Epidermal melanocyte (primary cell): ENCODE results near the gene DNAJC6.
"Not testable (repeated sequence)": the region's sequence is repeated elsewhere in the genome, so short reads cannot be mapped to it uniquely, and the experiment has no call there.

Experiments used
- DNase-seq: peaks from one replicate; pipeline ENCODE4 v3.0.0; 2011; ENCODE audit warnings: low spot score; ENCODE audit not compliant: insufficient read length

Gene DNAJC6

DNA sequence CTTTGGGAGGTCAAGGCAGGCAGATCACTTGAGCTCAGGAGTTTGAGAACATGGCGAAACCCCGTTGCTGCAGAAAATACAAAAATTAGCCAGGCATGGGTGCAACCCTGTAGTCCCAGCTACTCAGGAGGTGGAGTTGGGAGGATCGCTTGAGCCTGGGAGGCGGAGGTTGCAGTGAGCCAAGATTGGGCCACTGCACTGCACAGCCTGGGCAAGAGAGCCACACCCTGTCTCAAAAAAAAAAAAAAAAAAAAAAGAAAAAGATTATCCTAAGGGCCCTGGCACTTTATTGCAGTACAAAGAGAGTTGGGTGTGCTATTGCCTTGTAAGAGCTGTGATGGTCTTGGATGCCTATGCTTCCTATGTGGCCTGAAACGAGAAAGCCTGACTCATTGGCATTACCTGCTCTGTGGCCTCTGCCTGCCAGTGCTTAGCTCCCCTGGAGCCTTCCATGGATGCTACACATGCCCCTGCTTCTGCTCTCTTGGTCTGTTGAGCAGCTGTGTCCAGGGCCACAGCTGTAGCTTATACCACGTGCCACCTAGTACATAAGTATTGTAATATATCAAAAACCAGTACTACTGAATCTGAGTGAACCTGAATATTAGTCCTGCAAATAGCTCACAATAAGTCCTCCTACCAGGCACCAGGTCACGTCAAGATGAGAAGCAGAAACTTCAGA, 45.8 kb downstream of the DNAJC6 start:
- DNase-seq, result no peak

DNA sequence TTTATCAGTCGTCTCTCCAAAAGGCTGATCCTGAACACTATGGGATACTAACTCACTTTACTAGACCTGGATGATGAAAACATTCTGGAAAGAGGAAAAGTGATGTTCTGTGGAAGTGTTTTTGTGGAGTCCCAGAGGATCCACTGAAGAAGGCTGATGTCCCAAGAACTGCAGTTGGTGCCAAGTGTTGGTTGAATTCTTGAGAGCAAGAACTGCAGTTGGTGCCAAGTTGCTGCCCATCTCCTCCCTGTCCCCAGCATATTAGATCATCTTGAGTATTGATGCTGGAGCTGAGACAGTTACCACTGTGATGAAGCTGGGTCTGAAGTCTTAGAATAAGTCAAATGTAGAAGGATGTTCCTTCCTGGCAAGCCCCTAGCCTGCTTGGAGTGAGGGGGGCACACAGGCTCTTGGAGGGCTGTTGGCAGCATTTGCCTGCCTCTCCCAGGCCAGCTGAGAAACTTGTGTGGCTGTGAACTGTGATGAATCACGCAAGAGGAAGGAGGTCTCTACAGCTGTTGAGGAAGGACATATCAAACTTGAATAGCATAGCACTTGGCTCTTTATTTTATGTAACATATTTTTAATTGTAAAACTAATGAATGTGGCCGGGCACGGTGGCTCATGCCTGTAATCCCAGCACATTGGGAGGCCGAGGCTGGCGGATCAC, 48.1 kb downstream of the DNAJC6 start:
- DNase-seq, result no peak

DNA sequence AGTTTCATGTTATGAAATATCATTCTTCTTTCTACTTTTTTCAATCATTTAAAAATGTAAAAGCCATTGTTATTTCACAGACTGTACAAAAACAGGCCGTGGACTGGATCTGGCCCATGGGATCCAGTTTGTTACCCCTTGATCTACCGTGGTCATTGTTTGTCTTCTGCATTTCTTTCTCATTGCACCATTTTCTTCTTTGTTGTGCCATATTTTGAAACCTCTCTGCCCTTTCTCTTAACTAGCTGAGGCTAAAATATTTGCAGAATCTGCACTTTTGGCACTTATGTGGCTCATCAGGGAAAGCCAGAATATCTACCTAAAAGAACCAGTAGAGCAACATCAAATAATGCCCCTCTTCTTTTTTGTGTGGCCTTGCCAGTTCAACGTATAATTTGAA, 50.5 kb downstream of the DNAJC6 start:
- DNase-seq, result no peak

DNA sequence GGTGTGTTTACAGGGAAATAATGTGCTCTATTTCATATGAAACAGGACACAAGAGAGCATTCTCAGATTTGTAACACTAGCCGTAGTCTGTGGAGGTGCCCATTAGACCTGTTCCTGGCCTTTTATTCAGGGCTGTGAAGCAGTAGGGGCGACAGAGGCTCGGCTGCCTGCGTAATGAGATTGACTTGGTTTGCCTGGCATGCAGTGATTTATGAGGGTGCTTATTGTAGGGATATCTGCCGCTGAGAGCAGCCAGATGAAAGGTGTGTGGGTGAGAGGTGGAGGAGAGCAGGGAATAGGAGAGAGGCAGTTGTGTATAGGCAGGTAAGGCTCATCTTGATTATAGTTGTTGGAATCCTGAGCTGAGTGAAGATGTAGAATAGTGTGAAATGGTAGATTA, 51.3 kb downstream of the DNAJC6 start:
- no peak for DNase-seq

DNA sequence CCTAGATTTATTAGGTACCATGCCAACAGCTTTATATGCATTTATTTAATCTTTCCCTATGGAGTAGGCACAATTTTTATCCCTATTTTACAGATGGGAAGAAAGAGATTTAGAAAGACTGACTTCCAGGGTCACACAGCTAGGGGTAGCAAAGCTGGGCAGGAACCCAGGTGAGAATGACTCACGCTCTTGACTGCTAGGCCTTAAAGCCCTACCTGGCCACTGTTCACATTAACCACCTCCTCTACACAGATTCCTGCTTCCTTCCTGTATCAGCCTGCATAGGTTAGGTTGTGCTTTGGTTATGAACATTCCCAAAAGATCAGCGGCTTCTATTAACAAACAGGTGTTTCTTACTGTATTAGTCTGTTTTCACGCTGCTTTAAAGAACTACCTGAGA, 53.2 kb downstream of the DNAJC6 start:
- no peak for DNase-seq

DNA sequence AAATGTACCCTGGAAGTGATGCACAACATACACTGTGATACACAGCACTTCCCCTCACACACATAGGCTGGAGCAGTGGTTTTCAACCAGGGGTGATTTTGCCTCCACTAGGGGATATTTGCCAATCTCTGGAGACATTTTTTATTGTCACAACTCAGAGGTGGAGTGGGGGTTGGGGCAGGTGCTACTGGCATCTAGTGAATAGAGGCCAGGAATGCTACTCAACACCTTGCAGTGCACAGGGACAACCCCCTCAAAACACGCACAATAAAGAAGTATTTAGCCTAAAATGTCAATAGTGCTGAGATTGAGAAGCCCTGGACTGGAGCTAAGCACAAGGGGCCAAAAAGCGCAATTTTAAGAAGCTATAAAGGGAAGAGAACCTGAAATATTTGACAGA, 54.1 kb downstream of the DNAJC6 start:
- DNase-seq, result no peak

DNA sequence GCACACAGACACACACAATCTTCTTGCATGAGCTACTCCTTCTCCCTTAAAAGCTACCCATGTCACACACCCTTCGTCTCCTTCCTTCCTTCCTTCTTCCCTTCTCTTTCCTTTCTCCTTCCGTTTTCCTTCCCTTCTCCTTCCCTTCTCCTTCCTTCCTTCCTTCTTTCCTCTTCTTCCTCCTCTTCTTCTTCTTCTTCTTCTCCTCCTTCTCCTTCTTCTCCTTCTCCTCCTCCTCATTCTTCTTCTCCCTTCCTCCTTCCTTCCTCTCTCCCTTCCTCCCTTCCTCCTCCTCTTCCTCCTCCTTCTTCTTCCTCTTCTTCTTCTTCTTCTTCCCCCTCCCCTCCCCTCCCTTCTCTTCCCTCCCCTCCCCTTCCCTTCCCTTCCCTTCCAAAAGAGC, 59.1 kb downstream of the DNAJC6 start:
- DNase-seq, result no peak

DNA sequence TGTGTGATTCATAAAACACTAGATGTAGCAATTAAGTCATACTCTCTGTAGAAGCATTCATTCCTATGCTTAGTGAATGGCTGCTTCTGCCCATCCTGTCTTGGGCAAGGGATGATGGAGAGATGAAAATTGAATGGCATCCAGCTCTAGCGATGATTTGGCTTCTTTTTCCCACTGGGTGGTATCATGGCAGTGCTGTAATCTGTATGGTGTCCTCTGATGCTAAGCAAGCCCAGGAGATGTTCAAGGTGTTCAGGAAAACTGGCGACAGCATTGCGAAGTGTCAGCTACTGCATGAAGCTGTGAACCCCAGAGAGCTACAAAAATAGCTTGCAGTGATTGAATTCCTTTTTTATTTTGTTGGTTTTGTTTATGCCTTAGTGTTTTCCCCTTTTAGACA, 62.2 kb downstream of the DNAJC6 start:
- DNase-seq, result no peak

DNA sequence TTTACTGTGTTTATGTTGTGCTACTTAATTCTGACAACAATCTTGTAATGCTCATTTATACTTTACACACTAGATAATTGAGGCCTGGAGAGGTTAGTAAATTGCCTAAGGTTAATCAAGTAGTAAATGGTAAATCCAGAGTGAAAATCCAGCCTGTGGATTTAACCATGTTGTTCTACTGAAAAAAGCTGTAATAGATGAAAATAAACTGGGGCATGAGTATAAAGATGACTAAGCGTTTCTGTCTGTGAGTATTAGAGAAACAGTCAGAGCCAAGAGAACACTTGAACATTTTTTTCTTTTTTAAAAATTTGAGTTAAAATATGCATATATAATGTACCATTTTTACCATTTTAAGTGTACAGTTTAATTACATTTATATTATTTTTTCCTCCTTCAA, 63.2 kb downstream of the DNAJC6 start:
- DNase-seq, result no peak

DNA sequence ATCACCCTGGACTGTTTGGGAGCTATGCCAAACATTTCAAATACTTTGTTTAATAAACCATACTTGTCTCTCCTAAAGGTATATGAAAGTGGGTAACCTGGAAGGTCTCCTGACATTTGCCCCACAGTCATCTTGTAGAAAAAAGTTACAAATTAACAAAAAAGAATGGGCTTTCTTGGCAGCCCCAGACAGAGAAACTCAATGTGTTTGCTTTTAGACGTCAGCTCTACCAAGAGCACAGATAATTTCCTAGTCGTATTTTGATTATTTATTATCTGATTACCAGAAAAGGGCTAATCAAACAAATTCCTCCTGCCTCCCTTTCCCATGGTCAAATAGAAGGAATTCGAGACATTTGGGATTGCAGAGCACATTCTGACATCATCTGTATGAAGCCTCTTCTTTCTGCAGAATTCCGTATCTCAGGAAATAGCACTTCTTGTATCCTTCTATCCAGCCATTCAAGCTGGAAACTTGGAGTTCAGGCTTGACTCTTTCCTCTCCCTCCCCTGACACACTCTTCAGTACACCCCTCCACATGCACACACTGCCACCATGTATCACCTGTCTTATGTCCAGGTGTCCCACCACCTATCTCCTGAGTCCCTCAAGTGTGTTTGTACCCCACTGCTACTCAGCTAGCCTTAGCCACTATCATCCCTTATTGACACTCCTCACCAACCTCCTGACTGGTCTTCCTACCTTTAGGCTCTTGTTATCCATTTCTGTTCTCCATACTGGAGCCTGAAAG, 68.3 kb downstream of the DNAJC6 start:
- no peak for DNase-seq

DNA sequence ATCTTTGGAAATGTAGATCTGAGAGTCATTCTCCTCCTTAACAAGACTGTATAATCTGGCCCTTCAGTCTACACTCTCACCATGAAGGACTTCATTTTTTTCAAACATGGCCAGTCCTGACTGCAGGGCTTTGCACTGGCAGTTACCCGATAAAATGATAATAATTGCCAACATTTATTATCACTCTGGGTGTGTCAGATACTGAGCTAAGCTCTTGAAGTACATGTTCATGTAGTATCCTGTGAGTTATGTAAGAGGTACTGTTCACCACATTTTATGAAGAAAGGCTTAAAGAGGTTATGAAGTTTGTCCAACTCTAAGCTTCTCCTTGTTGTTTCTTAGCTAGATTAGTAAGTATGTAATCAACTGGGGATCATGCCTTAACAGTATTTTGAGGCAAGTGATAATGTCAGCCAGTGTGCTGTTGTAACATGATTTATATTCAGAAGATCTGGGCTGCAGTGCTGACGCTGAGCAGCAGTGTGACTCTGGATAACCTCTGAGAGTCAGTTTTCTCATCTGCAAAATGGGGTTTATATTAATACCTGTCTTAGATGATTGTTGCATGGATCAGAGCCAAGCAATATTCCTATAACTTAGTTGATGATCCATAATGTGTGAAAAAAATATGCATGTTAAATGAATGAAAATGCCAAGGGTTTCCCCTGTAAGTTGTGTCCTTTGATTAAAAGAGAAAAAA, 69.1 kb downstream of the DNAJC6 start:
- no peak for DNase-seq

DNA sequence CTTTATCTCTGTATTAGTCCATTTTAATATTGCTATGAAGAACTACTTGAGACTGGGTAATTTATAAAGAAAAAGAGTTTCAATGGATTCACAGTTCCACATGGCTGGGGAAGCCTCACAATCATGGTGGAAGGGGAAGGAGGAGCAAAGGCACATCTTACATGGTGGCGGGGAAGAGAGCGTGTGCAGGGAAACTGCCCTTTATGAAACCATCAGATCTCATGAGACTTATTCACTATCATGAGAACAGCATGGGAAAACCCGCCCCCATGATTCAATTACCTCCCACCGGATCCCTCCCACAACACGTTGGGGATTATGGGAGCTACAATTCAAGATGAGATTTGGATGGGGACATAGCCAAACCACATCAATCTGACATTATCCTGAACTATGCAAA, 75.1 kb downstream of the DNAJC6 start:
- DNase-seq, result not testable (repeated sequence)

DNA sequence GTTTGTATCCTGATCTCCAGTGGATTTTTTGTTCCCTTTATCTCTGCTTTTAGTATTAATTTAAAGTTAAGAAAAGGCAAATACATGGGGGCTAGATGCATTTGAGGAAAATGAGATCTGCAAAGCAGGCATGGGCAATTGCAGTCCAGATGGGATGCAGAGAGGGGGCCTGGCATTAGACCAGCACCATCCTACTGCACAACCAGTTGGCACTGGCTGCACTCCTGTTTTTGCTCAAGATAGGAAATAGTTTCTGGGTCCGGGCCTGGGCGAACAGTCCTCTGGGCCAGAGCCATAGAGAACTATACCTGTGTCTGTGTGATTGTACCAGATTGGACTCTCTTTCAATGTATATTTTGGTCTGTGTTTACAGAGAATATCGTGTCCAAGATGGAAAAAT, 77.1 kb downstream of the DNAJC6 start:
- DNase-seq, result no peak

DNA sequence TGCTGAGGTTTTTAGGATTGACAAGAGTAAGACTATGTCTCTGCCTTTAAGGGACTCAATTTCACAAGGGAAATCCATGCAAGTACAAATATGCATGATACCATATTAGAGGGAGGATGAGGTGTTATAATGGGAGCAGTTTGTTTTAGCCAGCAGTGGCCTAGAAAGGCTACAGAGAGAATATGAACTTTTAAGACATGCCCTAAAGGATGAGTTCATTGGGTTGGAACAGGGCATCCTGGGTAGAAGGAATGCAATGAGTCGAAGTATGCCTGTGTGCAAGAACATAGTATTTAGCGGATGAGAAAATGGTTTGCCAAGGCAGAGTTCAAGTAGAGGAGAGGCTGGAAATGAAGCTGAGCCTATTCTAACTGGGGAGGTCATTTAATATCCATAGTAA, 78.5 kb downstream of the DNAJC6 start:
- DNase-seq, result no peak

DNA sequence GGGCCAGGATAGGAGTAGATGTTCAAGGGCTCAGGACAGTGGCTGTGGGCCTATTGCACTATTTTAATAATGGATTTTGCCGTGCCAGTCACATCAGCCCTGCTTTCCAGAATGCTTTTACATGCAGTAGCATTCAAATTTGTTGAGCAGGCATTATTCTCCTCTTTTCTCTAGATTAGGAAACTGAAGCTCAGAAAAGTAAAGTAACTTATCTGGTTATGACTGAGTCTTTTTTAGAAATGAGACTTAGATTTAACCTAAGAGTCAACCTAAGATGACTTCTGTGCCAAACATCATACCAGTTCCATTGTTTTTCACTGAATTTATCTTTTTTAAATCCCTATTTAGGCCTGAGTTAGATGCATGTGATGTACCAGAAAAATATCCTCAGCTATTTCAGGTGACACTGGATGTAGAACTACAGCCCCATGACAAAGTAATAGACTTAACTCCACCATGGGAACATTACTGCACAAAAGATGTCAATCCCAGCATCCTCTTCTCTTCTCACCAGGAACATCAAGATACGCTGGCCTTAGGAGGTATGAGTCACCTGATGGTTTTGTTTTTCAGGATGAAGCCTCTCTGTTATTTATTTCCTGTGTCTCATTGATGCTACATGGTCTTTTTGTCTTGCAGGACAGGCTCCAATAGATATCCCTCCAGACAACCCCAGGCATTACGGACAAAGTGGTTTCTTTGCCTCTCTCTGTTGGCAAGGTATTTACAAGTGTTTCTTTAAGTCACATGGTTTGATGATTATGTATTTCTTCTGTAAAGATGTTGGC, 79.8 kb downstream of the DNAJC6 start:
- DNase-seq, result no peak

DNA sequence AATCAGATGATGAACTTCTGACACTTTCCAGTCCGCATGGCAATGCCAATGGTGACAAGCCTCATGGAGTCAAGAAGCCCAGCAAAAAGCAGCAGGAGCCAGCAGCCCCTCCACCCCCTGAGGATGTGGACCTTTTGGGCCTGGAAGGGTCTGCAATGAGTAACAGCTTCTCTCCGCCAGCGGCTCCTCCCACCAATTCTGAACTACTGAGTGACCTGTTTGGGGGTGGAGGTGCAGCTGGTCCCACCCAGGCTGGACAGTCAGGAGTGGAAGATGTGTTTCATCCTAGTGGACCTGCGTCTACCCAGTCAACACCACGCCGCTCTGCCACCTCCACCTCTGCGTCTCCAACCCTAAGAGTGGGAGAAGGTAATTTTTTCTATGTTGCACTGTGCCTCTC, 83.2 kb downstream of the DNAJC6 start:
- no peak for DNase-seq

DNA sequence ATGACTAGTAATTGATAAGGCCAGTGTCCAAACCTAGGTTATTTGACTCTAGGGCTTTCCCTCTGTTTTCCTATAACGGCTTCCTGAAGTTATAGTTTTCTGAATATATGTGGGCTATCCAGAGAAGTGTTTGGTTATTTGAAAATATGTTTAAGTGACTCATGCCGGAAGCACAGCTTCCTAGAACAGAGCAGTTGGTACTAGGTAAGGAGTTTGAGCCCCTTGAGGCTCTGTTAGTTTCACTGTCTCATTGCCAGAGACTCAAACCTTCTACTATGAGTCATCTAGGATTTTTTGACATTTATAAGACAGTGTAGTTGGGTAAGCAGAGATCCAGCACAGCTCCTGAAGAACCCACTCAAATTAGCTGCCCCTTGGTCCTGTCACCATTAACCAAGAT, 84.0 kb downstream of the DNAJC6 start:
- DNase-seq, result no peak

DNA sequence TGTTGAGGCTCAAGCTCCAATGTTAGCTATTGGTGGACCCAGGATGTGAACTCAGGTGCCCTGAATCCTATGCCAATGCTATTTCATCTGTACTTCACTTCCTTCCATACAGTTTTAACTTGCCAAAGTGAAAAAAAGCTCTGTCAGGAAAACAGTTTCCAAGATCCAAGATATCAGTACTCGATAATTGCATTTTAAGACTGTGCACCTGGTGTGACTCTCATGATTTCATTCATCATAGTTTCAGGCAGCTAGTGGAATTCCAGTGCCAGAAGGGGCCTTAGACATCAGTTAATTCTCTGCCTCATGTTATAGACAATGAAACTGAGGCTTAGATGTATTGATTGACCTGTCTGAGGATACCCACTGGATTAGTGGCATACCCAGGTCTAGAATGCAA, 84.6 kb downstream of the DNAJC6 start:
- no peak for DNase-seq

DNA sequence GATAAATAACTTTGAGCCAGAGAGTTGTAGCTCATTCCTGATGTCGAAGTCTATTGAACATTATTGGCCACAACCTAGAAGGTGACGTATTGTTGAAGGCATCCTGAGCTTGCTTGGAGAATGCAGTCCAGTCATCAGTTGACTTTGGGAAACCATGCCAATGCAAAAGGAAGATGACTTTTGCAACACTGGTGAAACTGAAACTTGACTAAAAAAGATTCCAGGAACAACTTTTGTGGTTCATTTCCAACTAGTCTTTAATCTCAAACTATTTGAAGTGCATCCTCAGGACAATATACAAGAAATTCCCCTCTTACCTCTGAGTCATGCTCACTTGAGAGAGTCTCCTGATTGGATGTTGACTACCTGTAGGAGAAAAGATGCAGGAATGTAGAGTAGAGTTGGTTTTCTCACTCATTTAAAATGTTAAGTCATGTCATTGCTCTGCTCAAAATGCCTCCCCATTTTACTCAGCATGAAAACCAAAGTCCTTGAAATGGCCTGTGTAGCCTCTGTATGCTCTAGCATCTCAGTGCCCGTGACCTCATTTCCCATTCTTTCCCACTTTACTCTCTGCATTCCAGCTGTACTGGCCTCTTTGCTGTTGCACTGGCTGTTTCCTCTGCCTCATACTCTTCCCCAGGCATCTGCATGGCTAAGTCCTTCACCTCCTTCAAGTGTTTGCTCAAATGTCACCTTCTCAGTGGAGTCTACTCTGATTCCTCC, 86.7 kb downstream of the DNAJC6 start:
- DNase-seq, result no peak

DNA sequence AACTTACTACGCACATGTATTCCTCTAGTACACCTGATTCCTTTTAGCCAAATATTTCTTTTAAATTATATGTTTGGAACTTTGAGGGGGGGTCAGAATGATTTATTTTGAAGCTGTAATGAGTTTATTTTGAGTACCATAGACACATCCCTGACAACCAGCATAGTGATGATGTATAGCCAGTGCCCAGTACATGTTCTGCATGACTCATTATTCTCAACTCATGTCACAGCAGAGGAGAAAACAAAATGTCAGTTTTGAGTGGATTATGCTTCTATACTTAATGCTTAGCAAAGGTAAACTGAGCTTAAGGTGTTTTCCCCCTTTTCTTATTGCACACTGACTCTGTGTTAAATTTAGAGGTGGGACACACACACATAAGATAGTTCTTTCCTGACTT, 88.7 kb downstream of the DNAJC6 start:
- DNase-seq, result no peak

DNA sequence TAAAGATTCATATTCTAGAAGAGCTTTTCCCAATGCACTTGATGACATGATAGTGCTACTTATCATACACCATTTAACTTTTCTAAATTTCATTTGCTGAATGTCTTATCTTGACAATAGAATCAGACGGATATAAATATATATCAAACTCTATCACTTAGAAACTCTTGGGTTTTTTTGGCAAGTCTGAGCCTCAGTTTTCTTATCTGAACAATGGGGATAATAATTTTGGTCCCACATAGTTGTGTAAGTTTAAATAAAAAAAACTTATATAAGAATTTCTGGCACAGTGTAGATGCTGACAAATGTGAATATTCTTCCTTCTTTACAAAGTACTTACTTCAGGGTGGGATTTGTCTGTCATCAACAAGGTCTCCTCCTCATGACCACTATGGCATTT, 89.7 kb downstream of the DNAJC6 start:
- no peak for DNase-seq
